Sigmoid colon (tissue), 4 donors: ENCODE measurements around the gene PTPRT.

ENCODE experiments used
- CTCF ChIP-seq, 4 experiments: fragments of 450-650 bp in 3 of 4; fragments of 200-600 bp in 1 of 4; IDR thresholded peaks; one replicate each; pipeline ENCODE4 v1.5.1; 2016 to 2019; ENCODE audit warnings: antibody characterized with exemption in 4 of 4, mild to moderate bottlenecking in 3 of 4, moderate library complexity in 2 of 4
- EP300 ChIP-seq, 4 donors: sonication (generic); formaldehyde crosslinking; IDR thresholded peaks; one replicate each; pipeline ENCODE4 v1.6.1; 2017; ENCODE audit warnings: antibody characterized with exemption in 4 of 4
- POLR2A ChIP-seq, 2 donors: fragments of 450-650 bp; IDR thresholded peaks; one replicate each; pipeline ENCODE4 v1.6.1; 2016; ENCODE audit warnings: antibody characterized with exemption in 2 of 2, mild to moderate bottlenecking in 2 of 2, moderate library complexity in 2 of 2

GRCh38 chr20:42628683-42629082 is 561.0 kb downstream of the PTPRT start:
- TF ChIP-seq CTCF (IDR thresholded peaks at IDR 0.05) (no peak), POLR2A (IDR thresholded peaks at IDR 0.05) (no peak), EP300 (IDR thresholded peaks at IDR 0.05) (no peak)
